ENCODE measurements around the gene ILDR1.

Gene ILDR1

DNA sequence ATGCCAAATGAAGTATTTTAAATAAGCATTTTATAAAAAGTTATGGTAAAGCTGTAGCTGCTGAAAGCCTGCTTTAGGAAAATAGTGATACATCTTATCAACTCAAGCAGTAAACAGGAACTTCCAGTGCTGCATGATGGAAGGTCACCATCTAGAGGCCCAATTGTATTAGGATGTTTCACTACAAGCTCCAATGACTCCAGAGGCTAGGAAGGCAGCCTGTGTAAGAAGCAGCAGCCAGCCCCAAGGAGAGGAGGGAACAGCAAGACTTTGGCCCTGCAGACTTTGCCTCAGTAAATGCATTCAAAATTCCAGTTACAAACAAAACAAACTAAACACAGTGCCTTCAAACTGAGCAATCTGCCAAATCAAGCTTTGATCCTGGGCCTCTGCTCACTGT, 32.1 kb downstream of the ILDR1 start:
- DNase-seq, result no peak

DNA sequence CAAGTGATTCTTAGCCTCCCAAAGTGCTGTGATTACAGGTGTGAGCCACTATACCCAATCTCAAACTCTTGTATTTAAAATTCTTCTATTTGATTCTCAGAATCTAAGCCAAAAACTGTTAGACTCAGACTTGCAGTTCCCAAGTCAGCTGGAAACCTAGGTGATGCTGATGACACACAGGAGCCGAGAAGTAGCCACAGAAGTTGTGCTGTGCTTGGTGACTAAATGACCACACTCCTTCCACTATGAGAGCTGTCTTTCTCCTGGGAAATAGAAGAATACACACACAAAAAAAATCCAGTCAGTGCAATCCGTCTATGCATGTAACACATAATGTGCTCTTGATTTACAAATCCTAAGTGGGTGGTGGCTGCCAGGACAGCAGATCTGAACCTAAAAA, 33.9 kb downstream of the ILDR1 start:
- no peak for DNase-seq

DNA sequence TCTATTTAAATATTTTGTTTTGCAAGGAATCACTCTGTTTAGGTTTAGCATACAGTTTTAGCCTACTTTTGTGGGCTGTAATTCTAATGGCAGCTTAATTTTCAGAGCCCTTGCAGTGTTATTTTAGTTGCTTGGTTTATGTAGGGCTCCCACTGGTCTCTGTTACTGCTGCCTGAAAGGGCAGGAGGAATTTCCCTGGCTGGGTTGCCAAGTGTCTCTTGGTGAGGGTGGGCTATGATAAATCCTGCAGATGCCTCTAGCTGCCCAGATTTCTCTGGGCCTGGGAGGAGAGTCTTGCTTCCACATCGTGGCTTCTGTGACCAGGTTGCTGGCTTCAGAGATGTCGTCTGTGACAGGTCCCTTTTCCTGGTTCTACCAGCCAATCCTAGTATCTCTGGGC, 36.2 kb downstream of the ILDR1 start:
- DNase-seq, result no peak

DNA sequence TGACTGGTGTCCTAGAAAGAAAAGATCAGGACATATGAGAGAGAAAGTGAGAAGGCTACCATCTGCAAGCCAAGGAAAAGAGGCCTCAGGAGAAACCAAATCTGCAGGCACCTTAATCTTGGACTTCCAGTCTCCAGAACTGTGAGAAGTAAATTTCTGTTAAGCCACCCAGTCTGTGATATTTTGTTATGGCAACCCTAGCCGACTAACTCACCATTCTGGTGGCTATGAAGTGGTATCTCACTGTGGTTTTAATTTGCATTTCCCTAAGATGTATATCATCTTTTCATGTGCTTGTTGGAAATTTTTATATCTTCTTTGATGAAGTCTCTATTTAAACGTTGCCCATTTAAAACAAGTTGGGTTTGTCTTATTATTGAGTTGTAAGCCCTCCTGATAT, 40.6 kb downstream of the ILDR1 start:
- no peak for DNase-seq

DNA sequence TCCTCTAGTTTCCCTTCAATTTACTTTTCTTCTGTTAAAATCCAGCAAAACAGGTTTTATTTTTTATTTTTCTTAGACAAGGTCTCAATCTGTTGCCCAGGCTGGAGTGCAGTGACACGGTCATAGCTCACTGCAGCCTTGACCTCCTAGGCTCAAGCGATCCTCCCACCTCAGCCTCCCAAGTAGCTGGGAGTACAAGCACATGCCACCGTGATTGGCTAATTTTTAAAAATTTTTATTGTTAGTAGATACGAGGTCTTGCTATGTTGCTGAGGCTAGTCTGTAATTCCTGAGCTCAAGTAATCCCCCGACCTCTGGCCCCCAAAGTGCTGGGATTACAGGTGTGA, 41.6 kb downstream of the ILDR1 start:
- DNase-seq, result no peak

DNA sequence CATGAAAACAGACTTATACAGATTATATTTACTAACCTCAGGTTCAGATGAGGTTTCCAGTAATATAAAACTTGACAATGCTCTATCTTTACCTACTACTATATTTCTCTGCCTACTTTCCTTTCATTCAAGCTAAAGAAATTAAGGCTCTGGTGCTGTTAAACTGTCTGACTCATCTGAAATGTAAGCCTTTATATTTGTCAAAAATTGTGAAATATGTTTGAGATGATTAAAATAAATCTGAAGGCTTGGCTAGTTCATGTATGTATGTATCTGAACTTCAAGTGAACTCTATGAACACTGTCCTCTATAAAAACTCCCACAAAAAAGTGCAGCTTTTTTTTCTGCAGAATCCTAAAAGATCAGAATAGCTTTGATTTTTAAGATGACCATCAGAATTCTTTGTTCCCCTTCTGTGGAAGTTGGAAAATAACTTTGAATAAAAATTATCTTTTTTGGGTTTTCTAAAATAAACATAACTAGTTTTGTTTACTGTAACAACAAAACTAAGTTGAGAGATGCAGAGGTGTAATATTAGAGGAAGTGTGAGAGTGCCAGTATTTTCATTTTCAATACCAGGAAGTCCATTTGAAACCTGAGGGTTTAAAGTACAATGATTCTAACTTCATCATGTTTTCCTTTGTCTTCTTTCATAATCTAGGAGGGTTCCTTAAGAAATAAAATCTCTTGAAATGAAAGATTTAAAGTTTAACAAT, 42.2 kb downstream of the ILDR1 start:
- DNase-seq, result no peak

DNA sequence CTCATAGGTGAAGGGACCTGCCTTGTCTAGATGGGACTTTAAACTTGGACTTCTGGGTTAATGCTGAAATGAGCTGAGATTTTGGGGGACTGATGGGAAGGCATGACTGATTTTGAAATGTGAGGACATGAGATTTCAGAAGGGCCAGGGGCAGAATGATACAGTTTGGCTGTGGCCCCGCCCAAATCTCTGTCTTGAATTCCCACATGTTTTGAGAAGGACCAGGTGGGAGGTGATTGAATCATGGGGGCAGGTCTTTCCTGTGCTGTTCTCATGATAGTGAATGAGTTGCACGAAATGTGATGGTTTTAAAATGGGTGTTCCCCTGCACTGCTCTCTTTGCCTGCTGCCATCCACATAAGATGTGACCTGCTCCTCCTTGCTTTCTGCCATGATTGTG, 42.8 kb downstream of the ILDR1 start:
- DNase-seq, result no peak

DNA sequence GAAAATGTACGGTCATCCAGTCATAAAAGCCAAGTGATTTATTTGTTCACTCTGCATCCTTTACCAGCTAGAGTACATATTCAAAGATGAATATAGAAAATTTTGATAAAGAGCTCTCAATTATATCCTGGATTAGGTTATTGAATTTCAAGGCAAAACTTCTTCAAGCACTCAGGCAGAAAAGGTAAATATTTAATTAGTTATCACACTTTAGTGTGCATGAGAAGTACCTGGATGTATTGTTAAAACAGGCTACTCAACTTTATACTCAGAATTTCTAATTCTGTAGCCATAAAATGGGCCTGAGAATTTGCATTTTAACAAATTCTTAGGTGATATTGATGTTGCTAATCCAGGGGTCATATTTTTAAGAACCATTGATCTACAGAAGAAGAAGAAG, 45.3 kb downstream of the ILDR1 start:
- DNase-seq, result no peak

DNA sequence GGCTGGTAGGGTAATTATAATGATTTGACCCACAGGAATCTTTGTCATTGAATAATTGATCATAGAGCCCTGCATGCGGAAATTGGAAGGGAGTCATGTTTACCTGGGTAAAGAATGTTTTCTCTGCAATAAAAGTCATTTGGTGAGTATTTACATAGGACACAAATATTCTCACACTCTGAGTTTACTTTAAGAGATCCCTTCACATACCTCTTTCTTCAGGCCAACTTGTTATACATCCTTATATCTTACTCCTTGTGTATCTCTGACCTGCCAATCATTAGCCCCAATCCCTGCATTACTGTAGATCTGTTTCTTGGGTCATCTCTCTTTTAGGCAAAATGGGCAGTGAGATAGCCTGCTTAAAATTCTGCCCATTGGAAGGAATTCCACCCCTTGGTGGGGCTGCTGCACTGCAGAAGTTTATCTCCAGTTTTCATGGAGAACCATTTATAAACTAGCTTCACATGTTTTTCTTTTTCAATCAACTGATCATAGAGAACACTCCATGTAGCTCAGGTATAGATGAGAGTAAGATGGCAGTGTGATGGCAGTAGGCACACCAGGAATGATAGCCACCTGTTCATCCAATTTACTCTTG, 46.2 kb downstream of the ILDR1 start:
- DNase-seq, result no peak

DNA sequence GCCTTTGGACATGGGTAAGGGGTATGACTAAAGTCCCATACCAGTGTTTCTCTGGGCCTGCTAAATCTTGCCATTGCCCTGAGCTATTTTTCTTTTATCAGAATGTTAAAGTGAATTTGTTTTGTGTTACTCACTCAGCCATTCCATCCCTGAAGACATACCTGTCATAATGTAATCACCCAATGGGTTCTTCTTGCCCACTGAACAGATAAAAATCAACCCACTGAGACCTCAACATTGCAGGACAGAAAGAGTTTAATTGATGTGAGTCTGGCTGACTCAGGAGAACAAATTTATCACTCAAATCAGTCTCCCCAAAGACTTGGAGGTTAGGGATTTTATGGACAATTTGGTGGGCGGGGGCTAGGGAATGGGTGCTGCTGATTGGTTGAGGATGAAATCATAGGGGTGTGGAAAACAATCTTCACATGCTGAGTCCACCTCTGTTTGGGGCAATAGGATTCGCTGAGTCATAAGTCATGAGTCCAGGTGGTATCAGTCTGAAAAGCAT, 47.4 kb downstream of the ILDR1 start:
- DNase-seq, result no peak

DNA sequence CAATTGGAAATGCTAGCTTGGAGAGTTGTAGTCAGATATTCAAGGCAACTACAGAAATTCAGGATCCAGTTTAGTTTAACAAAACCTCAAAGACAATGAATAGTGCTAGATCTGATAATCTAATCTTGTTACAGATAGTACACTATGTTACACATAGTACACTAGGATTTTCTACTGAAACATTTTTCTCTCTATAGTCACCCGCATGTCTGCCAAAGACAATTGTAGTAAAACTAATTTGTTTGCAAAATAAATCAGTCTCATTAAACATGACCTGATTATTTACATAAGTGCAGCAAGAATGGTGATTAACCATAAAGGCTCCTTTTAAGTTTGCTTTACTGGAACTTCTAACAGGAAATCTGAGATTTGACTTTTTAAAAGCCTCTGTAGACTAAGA, 52.0 kb downstream of the ILDR1 start:
- no peak for DNase-seq

DNA sequence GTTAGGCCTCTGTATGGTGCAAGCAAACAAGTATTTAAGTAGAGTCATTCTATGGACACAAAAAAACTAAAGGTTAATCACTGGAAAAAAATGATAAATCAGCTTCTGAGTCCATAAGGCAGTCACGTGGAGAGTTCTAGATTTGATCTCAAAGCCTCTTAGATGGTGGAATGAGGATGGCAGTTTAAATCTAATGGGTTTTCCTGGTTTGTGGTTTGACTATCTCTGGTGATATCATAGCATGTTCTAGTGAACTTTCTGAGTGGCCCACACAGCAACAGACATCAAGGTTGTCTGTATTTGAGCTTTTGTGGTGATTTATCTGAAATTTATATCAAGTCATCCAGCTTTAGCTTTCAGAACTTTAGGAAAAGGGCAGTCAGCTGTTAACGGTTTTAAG, 52.4 kb downstream of the ILDR1 start:
- no peak for DNase-seq

DNA sequence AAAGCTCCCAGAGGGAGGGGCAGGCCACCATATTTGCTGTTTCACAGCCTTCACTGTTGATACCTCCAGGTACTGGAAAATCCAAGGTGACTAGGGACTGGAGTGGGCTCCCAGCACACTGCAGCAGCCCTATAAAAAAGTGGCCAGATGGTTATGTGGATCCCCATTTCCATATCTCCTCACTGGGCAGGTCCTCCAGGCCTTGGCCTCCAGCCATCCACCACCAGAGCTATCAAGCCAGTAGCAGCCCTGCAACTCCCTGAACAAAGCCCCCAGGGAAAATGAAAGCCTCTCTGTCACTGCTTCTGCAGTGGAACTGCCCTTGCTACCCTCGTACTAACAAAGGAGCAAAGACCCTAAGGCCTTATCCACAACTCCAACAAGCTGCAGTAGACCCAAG, 58.4 kb downstream of the ILDR1 start:
- no peak for DNase-seq

DNA sequence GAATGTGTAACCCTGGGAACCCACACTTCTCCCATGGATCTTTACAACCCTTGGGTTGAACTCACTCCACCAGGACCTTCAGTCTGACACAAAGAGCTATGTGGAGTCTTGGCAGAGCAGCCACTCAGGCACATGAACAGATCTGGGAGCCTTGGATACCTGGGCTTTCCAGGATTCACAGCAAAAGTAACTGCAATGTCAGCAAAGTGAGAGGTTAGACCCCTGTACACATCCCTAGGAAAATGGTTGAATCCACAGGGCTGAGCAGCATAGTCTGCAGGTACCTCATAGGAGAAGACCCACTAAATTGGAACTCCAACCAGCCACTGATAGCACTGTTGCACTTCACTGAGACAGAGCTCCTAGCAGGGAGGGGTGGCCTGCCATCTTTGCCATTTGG, 59.6 kb downstream of the ILDR1 start:
- DNase-seq, result no peak

DNA sequence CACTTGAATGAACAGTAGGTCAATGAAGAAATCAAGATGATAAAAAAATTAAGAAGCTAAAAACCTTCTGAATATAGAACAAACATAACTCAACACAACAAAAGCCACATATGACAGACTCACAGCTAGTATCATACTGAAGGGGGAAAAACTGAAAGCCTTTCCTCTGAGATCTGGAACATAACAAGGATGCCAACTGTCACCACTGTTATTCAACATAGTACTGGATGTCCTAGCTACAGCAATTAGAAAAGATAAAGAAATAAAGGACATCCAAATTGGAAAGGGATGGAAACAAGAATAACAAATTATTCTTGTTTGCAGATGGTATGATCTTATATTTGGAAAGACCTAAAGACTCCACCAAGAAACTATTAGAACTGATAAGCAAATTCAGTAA, 60.8 kb downstream of the ILDR1 start:
- no peak for DNase-seq

DNA sequence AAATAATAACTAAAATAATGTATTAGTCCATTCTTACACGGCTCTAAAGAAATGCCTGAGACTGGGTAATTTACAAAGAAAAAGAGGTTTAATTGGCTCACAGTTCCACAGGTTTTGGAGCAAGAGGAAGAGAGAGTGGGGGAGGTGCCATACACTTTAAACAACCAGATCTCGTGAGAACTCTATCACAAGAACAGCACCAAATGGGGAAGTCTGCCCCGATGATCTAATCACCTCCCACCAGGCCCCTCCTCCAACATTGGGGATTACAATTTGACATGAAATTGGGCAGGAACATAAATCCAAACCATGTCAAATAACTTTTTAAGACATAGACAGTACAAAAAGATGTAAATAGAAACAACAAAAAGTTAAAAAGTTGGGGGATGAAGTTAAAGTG, 63.2 kb downstream of the ILDR1 start:
- no peak for DNase-seq

DNA sequence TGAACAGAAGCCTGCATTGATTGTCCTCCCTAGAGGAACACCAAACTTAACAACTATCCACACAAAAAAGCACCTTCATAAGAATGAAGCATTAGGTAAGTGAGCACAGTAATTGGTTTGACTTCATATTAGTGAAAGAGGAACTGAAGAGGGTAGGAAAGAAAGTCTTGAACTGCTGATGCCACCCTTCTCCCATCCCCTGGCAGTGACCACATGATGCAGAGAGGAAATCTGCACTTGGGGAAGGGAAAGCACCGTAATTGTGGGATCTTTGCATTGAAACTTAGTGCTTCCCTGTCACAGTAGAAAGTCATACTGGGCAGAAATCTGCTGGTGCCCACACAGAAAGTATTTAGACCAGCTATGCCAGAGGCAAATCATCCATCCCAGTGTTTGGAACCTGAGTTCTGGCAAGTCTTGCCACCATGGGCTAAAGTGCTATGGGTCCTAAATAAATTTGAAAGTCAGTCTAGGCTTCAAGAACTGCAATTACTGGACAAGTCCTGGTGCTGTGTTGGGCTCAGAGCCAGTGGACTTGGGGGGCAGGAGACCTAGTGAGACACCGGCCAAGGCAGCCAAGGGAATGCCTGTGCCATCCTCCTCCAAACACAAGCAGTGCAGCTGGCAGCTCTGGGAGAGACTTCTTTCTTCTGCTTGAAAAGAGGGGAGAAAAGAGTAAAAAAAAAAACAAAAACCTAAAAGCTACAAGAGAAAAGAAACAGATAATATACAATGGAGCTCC, 64.2 kb downstream of the ILDR1 start:
- no peak for DNase-seq

DNA sequence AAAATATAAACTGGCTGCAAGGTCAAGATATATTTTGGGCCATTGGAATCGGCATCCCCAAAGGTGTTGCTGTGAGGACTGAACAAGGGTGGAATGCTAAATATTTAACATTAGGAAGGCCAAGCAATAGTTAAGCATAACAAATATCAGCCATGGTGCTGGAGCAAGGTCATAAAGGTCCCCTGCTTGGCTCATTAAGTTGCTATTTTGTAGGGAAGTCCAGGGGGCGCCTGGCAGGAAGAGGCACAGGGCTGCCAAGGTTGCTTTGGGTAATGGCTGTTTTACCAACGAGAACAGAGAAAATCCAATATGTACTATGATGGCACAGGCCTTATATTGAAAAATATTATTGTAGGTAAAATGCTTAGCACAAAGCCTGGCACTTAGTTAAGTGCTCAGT, 65.7 kb downstream of the ILDR1 start:
- no peak for DNase-seq

DNA sequence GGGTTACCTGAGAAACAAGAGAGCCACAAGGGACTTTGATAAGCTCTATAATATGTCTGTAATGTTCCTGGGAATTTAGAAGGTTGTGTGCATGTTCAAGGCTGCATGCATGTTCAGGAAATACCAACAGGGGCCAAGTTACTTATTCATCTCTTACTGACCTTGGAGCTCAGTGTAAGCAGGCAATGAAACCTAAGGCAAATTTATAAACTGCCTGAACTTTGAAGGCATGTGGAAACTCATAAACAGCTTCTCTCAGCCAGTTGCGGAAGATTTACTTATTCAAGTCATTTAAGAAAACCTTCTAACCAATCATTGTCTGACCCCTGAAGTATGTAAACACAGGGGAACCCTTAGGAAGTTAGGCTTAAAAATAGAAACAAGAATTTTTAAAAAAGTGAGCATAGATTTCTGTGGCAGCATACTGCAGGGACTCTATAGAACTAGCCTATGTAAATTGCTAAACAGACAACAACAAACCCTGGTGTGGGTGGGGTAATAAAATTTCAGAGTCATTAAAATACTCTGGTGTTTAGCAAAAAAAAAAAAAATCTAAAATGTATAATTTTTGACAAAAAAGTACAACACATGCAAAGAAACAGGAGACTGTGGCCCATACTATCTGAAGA, 70.6 kb downstream of the ILDR1 start:
- DNase-seq, result no peak

DNA sequence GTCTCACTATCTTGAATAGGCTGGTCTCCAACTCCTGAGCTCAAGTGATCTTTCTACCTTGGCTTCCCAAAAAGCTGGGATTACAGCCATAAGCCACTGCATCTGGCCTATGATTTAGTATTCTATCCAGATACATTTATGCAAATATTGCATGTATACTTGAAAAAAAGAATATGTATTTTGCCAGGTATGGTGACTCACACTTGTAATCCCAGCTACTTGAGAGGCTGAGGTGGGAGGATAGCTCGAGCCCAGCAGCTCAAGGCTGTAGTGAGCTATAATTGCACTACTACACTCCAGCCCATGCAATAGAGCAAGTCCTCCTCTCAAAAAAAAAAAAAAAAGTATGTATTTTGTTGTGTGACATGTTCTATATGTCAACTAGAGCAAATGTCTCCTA, 73.4 kb downstream of the ILDR1 start:
- DNase-seq, result no peak

DNA sequence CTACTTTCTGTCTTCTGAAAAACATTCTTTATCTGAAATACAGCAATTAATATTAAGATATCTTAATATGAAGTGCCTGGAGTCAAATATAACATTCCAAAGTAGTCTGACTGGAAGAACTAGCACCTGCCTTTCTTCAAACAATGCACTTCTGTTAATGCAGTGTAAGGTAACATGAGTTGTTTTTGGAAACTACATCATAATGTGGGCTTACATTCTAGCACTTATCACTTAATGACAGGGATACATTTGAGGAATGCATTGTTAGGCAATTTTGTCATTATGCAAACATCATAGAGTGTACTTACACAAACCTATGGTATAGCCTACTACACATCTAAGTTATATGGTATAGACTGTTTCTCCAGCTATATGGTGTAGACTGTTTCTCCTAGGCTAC, 78.6 kb downstream of the ILDR1 start:
- no peak for DNase-seq

DNA sequence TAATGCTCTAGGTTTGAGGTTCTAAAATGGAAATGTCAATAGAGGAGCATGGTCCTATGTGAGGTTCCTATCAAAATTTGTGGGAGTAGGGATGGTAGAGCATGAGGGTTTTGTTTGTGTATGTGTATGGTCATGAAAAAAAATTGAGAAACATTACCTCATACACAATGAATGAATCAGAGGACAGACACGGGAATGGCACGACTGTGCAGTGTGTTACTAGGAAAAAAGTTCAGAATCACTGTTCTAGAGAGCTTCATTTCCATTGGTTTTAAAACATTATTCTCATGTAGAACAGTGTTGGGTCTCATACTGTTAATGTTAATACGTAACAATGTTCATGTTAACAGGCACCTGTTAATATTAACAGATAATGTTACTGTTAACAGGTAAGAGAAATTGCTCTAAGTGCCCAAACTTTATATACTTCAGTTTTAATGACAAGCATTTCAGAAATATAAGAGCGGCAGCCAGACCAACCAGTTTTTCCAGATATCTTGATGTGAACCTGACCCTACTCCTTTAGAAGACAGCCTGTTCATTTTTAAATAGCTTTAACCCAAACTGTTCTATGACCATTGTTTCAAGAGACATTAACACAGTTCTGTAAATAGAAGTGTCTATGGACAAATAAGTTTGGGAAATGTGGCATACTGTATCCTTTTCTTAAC, 79.8 kb downstream of the ILDR1 start:
- DNase-seq, result peak; percentile 9

DNA sequence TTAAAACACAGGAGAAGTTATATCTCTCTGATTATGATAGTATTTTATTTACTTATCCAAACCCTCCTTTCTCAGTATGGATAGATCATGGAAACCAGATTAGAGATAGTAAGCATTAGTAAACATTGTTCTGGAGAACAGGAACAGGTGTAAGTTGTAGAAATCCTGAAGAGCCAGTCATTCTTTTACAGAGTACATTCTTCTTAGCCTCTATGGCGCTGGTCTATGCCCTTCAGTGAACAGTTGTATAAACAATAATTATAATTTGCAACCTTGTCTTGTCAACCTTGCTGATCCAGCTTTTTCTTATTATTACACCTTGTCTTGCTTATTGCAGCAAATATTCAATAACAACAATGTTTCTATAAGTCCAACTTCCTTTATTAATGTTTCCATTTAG, 80.5 kb downstream of the ILDR1 start:
- DNase-seq, result no peak
